22Rv1 (cell line): ENCODE data around the gene CCDC57.

Source experiments
- H3K27ac ChIP-seq: fragments of 450-650 bp; 2 replicates; pipeline ENCODE4 v1.5.1; 2017
- ZFX ChIP-seq: fragments of 450-650 bp; IDR thresholded peaks from 2 replicates; pipeline ENCODE4 v1.6.1; 2017; ENCODE audit warnings: antibody characterized with exemption, borderline replicate concordance
- TF ChIP-seq, protein P1 (sequence below): fragments of 450-650 bp; IDR thresholded peaks from 2 replicates; pipeline ENCODE4 v1.5.1; 2017; ENCODE audit warnings: mild to moderate bottlenecking

The CCDC57 gene

DNA sequence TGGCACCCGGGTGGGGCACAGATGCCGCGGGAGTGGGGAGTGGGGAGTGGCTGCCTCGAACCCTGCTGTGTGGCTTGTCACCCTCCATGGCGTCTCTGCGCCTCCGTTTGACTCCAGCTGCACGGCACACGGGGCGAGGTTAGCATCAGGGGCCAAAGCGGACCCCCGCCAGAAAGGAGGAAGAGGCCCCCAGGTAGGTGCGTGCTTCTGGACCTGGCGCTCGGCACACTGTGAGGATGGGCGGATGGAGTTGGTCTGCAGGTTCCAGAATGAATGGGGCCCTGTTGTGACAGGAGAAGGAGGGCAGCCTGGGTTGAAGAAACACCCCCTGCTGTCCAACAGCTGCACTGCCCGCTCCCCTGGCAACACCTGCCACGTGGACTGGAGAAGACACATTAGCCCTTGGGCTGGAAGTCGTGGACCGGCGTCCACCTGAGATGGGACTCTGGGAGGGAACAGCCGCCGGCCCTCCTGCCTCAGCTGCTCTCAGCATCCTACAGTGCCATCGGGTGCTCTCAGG, 105.2 kb downstream of the CCDC57 start:
- H3K27ac ChIP-seq, result peak overlapping the region; percentile 97

DNA sequence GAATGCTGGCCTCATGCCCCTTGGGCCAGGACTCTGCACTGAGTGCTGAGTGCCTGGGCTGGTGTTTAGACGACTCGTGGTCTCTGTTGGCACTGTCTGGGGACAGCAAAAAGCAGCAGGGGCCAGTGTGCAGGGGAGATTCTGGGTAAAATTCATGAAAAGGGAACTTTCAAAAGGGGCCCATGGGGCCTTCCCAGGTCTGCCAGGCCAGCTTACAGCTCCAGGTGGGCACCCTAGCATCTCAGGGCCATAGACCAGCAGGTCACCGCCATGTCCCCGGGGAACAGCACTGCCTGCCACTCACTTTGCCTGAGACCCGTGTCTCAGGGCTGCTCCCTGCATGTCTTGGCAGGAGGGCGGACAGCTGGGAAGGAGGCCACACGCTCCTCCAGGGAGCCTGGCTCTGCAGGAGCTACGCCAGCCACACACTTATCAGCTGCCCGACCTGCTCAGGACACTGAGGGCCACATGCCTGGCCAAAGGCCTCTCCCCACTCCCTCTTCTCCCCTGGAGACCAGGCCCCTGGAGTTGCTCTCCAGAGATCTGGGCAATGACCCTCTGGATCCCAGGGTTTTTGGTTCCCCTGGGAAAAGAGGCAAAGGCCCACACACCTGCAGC, 105.8 kb downstream of the CCDC57 start:
- H3K27ac ChIP-seq, result peak overlapping the region; percentile 97
- TF ChIP-seq, protein P1, sequence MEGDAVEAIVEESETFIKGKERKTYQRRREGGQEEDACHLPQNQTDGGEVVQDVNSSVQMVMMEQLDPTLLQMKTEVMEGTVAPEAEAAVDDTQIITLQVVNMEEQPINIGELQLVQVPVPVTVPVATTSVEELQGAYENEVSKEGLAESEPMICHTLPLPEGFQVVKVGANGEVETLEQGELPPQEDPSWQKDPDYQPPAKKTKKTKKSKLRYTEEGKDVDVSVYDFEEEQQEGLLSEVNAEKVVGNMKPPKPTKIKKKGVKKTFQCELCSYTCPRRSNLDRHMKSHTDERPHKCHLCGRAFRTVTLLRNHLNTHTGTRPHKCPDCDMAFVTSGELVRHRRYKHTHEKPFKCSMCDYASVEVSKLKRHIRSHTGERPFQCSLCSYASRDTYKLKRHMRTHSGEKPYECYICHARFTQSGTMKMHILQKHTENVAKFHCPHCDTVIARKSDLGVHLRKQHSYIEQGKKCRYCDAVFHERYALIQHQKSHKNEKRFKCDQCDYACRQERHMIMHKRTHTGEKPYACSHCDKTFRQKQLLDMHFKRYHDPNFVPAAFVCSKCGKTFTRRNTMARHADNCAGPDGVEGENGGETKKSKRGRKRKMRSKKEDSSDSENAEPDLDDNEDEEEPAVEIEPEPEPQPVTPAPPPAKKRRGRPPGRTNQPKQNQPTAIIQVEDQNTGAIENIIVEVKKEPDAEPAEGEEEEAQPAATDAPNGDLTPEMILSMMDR, result no peak
- TF ChIP-seq ZFX, result no peak

More for the DNA sequence above, 105.2 kb downstream of the CCDC57 start:
- TF ChIP-seq, protein P1, result peak; percentile 39
- no peak for TF ChIP-seq ZFX

DNA sequence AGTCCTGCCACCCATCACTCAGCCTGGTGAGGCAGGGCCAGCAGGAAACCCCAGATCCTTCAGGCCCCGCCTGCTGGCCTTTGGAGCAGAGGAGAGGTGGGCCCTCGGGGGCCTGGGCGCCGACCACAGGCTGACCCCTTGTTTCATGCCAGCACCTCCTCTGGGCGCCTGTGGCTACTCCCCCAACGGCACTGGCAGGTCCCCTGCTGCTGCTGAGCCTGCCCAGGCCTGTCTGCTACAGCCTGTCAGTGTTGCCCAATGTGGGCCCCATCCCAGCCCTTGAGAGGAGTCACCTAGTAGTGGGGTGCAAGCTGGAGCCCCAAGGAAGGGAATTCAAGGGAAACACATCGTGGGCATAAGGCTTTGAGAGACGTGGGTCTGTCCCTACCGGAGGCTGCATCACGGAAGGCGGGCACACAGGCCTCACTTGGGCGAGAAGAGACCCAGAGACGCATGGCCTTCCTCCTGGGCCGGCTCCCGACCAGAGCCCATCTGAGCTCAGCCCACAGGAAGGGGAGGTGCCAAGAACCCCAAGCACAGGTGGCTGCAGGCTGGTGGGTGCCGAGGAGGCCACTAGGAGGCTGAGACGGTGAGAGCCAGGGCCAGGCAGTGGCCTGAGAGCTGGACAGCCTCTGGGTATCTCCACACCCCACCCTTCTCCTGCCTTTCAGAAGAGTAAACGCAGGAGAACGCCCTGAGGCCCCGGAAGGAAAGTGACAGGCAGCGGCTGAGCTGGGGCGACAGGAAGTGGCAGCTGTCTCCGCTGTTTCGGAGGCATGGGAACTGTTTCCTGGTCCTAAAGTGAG, 106.6 kb downstream of the CCDC57 start:
- H3K27ac ChIP-seq, result peak overlapping the region; percentile 97
- TF ChIP-seq ZFX, result no peak
- TF ChIP-seq, protein P1, result peak; percentile 55

DNA sequence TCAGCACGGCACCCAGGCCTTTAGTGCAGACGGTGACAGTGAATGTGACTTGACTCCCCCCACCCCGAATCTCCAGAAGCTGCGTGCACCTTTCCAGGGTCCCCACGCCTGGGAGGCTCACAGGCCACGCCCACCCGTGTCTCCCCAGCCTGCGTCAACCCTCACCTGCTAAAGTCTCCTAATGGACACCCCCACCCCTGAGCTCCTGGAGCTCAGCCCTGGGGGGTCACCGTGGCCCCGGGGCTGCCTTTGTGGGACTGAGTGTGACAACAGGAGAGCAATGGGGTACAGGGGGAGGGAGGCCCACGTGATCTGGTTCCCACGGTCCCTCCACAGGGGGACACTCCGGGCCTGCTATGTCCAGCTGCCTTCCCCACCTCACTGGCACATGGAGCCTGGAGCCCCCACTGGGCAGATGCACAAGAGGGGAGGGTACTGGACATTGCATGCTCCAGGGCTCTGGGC, 107.2 kb downstream of the CCDC57 start:
- peak overlapping the region; percentile 97 for H3K27ac ChIP-seq
- TF ChIP-seq, protein P1, result no peak
- TF ChIP-seq ZFX, result no peak

DNA sequence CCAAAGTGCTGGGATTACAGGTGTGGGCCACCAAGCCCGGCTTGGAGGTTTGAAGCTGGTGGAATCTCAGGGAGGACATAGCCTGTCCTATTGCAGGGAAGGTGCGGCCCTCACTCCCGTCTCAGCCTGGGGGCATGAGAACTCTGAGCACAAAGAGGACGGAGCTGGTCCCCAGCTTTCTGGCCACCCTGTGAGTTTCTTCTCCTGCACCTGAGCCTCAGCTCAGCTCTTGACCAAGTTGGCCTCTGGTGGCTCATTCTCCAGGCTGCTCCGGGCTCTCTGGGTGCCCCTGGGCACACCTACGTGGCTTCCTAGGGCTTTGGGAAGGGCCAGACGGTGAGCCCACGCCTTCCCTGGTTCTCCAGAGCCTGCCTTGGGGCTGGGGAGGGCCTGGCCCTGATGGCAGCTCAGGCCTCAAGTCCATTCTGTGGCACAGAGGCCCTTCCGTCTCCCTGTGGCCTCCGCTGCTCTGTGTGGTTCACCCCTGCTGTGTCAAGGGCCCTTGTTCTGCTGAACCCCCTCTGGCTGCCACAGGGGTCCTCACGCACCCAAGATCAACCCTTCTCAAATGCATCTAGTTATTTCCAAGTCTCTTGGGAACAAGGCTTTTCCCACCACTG, 107.7 kb downstream of the CCDC57 start:
- peak overlapping the region; percentile 97 for H3K27ac ChIP-seq
- TF ChIP-seq ZFX, result no peak
- TF ChIP-seq, protein P1, result no peak

DNA sequence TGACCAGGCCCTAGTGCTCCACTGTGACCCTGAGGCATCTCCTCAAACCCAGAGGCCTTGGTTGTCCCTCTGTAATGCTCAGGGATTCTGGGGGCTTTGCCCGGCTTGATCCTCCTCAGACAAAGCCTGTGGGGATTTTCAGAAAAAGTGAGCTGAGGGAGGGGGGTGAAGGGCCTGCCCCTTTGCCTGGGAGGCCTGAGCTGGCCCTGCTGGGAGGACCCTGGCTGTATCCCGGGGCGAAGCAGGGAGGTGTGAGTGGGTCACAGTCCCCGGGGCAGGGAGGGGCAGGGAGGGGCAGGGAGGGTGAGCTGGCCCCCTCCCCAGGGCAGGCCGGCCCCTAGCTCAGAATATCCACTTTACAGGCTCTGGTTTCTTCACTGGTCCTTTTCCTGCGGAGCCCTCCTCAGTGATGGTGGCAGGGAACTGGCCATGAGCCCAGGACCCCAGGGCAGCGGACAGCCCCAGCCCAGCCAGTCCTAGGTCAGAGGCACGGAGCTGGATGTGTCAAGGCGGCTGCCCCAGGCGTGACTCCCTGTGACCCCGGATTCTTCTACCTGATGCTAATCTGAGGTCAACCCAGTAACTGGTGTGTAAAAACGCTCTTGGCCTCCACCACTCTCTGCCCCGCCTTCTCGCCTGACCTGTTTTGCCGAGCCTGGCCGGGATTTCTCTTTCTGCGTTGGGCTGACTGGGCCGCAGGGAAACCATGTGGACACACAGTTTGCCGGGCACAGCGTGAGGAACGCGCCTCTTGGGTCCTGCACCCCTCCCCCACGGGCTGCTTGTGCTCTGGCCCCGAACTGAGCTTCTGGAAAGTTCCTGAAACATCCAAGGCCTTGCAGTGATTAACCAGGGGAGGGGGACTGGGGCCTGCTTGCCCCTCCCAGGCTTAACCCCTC, 108.8 kb downstream of the CCDC57 start:
- H3K27ac ChIP-seq, result peak overlapping the region; percentile 97
- TF ChIP-seq, protein P1, result no peak
- TF ChIP-seq ZFX, result no peak
